HG03045 (cell line): Measurements from ENCODE around the gene IL25.
"Not testable (repeated sequence)": the region's sequence is repeated elsewhere in the genome, so short reads cannot be mapped to it uniquely, and the experiment has no call there.

Source experiments
- ATAC-seq: cut with Tn5 transposase; IDR thresholded peaks from one replicate; pipeline ENCODE4 v1.9.1; 2021; ENCODE audit warnings: mild to moderate bottlenecking, moderate library complexity; ENCODE audit not compliant: unreplicated experiment

The IL25 gene

DNA sequence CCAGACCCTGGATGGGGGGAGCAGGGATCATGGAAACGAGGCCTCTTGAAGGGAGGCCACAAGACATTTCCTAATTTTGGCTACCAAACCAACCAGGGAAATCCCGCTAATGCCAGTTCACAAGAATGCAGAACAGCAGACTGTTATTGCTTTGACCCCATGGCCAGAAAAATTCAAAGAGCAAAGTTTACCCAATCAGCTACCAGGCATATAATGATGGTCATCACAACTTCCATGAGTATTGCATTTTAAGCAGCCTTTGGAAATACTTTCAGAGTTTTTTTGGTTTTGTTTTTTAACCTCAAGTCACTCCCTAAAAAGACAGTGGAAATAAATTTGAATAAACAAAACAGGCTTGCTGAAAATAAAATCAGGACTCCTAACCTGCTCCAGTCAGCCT lies at the start of gene IL25:
Gene IL25, plus strand, starts transcription at position 301 of the 400 bp plus-strand sequence.
- no peak for ATAC-seq

DNA sequence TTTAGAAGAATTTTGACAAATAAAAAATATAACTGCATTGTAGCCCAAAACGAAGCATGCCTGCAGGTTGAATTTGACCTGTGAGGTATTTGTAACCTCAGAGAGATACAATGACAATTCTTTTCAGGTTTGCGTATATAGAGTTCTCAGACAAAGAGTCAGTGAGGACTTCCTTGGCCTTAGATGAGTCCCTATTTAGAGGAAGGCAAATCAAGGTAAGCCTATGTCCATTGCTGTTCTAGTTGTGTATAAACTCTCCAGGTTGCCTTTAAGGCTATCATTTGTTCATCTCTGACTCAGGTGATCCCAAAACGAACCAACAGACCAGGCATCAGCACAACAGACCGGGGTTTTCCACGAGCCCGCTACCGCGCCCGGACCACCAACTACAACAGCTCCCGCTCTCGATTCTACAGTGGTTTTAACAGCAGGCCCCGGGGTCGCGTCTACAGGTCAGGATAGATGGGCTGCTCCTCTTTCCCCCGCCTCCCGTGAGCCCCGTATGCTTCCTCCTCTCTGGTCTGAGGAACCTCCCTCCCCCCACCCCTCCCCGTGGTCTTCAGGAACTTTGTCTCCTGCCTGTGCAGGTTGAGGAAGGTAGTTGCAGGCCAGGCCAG lies 48.7 kb upstream of the IL25 start:
- ATAC-seq: no peak

- ATAC-seq: no peak
Measured at GRCh38 chr14:23324455-23324846, 48.2 kb upstream of the IL25 start.

DNA sequence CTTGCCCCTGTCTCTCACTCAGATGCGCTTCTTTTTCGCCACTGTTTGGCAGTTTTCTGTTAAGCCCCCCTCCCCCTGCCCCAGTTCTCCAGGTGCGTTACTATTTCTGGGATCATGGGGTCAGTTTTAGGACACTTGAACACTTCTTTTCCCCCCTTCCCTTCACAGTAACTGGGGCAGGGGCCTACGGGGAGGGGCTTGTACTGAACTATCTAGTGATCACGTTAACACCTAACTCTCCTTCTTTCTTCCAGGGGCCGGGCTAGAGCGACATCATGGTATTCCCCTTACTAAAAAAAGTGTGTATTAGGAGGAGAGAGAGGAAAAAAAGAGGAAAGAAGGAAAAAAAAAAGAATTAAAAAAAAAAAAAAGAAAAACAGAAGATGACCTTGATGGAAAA lies 47.6 kb upstream of the IL25 start:
- ATAC-seq: no peak

DNA sequence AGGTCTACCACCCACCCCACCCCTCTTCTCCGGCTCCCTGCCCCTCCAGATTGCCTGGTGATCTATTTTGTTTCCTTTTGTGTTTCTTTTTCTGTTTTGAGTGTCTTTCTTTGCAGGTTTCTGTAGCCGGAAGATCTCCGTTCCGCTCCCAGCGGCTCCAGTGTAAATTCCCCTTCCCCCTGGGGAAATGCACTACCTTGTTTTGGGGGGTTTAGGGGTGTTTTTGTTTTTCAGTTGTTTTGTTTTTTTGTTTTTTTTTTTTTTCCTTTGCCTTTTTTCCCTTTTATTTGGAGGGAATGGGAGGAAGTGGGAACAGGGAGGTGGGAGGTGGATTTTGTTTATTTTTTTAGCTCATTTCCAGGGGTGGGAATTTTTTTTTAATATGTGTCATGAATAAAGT lies 46.9 kb upstream of the IL25 start:
- not testable (repeated sequence) for ATAC-seq

DNA sequence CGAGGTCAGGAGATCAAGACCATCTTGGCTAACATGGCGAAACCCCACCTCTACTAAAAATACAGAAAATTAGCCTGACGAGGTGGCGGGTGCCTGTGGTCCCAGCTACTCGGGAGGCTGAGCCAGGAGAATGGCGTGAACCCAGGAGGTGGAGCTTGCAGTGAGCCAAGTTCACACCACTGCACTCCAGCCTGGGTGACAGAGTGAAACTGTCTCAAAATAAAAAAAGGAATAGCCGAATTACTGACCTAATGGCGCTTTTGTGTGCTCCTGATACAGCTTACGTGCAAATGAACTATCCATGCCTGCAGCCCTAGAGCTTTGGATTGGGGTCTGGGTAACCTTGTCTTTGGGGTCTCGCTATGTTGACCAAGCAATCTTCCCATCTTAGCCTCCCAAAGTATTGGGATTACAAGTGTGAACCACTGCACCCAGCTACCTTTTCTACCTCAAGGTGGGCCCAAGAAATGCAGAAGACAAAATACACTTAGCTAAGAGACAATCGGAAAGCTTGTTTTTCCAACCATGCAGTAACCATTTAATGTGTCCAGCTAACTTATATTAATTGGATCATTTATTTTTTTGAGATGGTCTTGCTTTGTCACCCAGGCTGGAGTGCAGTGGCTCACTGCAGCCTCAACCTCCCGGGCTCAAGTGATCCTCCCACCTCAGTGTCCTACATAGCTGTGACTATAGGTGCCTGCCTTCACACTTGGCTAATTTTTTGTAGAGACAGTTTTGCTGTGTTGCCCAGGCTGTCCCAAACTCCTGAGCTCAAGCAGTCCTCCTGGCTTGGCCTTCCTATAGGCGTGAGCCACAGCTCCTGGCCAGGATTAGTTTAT lies 45.9 kb upstream of the IL25 start:
- ATAC-seq: no peak

DNA sequence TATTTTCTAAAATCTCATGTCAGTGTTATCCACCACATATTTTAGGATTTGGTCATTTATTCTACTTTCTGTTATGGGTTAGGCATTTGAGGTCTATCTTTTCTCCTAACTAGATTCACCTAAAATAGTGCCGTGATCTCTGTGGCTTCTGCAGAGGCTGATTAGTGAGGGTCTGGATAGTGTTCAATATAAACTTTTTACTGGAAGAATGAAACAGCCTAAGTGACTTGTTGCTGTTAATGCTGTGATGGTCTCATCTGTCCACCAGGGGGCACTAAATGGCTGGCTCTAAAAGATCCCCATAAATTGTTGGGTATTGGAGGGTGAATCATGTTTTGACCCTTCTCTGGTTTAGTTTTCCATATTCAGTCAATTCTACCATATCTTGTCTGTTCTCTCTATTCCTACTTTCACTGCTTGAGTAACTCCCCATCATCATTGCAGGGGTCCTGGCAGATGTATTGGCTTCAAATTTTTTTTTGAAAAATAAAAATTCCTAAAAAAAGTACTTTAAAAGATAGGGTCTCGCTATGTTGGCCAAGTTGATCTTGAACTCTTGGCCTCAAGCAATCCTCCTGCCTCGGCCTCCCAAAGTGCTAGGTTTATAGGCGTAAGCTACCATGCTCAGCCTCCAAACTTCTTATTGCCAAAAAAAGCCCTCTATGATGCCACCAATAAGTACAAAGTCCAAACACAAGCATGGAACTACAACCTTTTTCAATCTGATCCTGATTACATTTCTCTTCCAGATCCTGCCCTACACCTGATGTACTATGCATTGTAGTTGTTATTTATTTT lies 44.5 kb upstream of the IL25 start:
- ATAC-seq: no peak

DNA sequence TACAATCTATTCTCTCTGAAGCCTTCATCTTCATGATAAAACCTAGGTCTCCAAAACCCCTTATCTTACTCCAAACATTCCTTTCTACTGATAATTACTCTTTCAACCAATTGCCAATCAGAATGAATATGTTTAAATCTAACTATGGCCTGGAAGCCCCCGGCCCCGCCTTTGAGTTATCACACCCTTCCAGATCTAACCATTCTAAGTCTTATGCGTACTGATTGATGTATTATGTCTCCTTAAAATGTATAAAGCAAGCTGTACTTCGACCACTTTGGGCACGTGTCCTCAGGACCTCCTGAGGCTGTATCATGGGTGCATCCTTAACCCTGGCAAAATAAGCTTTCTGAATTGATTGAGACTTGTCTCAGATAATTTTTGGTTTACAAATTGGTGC lies 37.0 kb upstream of the IL25 start:
- ATAC-seq: no peak

GRCh38 chr14:23339506-23340268 lies 32.9 kb upstream of the IL25 start:
- no peak for ATAC-seq

- no peak for ATAC-seq
Measured at GRCh38 chr14:23344481-23344880, 28.1 kb upstream of the IL25 start.

- no peak for ATAC-seq
Measured at GRCh38 chr14:23345987-23346692, 26.5 kb upstream of the IL25 start.

DNA sequence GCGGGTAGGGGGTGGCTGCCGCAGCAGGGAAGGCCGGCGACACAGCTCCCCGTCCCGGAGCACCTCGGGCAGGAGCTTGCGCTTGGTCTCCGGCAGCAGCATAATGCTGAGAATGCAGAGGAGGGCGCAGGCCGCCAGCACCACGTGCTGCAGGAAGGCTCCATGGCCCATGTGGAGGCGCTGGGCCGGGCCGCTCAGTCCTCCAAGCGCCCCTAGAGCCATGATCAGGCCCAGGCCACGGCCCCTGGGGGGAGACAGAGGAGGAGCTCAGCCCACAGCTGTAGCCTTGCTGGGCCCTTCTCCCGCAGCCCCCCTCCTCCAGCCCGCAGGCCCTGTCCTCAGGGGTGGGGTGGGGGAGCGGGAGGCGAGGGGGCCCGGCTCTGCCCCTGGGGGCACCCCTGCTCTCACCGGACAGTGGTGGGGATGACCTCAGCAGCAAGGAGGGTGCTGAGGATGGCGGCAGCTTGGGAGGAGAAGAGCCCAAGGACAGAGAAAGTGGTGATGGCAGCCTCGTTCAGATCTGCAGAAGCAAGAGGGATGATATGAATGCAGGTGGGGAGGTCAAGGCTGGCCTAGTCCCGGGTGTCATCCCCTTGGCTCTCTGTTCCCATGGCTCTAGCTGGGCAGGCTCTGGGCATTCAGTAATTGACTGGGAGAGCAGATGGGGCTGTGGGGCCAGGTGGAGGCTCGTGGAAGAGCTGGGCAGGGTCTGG lies 25.8 kb upstream of the IL25 start:
- ATAC-seq: no peak

- no peak for ATAC-seq
Measured at GRCh38 chr14:23347406-23348296, 25.0 kb upstream of the IL25 start.

GRCh38 chr14:23348297-23348655 lies 24.3 kb upstream of the IL25 start:
- ATAC-seq: no peak

- no peak for ATAC-seq
Measured at GRCh38 chr14:23349156-23349845, 23.3 kb upstream of the IL25 start.

DNA sequence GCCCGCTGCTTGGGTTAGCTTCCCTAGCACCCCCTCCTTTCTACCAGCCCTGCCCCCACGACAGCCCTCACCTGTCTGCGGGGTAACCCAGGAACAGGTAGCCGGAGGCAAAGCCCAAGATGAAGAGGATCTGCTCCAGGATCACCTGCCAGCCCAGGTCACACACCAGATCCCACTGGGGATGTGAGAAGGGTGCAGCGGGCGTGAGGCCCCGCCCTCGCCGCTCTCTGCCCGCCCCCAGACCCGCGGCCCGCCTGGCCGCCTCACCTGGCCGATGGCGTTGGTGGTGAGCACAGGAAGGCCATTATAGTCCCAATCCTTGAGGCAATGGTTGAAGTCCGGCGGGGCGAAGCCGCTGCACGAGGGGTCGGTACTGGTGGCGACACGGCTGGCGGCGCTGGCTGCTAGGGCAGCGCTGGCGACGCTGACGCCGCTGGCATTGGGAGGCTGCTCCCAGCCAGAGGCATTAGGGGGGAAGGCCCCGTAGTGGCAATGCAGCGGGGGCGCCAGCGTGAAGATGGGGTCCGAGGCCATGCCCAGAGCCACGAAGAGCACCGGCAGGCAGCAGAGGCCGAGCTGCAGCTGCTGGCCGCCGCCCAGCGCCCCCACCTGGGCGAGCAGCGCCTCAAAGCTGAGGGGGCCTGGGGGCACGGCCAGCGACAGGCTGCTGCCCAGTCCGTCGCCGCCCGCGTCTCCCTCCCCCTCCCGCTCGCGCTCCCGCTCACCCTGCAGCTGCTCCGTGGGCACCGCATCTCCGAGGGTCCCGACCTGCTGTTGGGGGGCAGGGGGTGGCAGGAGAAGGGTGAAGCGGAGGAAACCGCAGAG lies 20.7 kb upstream of the IL25 start:
- no peak for ATAC-seq
